SK-N-MC (cell line): ENCODE results near the gene FA2H.

ENCODE experiments used
- EZH2 ChIP-seq: fragments of 200-600 bp; sonication (generic); IDR thresholded peaks from one replicate; pipeline ENCODE4 v1.6.1; 2017; ENCODE audit warnings: antibody characterized with exemption
- POLR2AphosphoS5 ChIP-seq: IDR thresholded peaks from 2 replicates; pipeline ENCODE4 v1.6.1; 2012; ENCODE audit warnings: mild to moderate bottlenecking, low read depth, low read length, borderline replicate concordance

DNA sequence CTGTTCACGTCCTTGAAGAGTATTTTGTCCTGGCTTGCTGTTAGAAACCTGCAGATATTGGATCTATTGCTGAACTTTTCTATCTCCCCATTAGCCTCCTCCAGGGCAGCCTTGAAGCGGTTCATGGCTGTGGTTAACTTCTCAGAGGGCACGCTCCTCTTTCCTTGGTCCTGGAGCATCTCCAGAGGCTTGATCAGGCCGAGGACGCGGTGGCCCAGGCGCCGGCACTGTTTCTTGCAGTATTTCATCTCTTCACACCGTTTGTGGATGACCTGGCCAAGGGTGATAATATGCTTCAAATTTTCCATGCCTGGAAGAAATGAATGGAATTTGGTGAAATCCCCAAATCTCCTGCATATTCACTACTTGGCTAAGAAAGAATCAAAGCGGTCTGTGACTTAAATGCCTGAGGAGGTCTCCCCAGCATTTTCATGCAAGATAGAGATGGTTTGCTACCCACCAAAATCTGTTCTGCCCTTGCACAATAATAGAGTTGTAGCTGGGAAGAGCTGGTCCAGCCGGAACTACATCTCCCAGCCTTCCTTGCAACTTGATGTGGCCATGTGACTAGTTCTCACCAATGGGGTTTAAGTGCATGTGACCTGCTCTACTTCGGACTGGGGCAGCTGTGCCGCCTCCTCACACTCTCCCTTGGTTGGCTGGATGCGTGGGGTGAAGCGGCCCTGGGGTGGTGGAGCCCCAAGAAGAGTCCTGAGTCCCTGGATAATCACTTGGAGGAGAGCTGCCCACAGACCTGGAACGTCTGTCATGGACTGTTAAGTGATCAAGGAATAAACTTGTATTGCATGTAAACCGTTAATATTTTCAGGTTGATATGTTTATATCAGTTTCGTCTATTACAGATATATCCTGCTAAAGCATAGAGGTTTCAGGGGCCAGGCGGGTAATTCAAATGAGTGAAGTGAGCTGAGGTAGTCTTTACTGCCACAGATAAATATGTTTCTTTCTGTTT lies 78.9 kb downstream of the FA2H start:
- TF ChIP-seq EZH2 (no peak), POLR2AphosphoS5 (peak; percentile 45; the same call in 1 of the 2 replicates)
